Lower leg skin (tissue), 4 donors: ENCODE data around the gene DOCK9. TPM values are rescaled to one million over a fixed set of nuclear protein-coding genes. Genes with fewer than 3 reads are reported as not detected.
A peak's percentile ranks its signal among the peaks of the same experiment; 100 is the strongest.

Source experiments
- DNase-seq, 2 donors: peaks; one replicate each; pipeline ENCODE4 v3.0.0-alpha.2; 2019; ENCODE audit warnings: low spot score in 2 of 2
- H3K4me3 ChIP-seq: fragments of 200-600 bp; sonication (generic); 2 replicates; pipeline ENCODE4 v1.5.1; 2017; ENCODE audit warnings: mild to moderate bottlenecking, low read depth; ENCODE audit not compliant: poor library complexity, severe bottlenecking
- POLR2A ChIP-seq, 2 donors: fragments of 450-650 bp; IDR thresholded peaks; one replicate each; pipeline ENCODE4 v1.6.1; 2016 to 2017; ENCODE audit warnings: antibody characterized with exemption in 2 of 2, mild to moderate bottlenecking in 1 of 2, moderate library complexity in 1 of 2
- WGBS, 2 donors: methylation state at CpG; one replicate each; pipeline ENCODE4 v1.1.5; 2018; 5-methylcytosine and 5-hydroxymethylcytosine counted together
- intact Hi-C: fragments of 100-400 bp; cut with DNase I; formaldehyde crosslinking; loops from one replicate; pipeline ENCODE4 v1.15.0; 2023; ENCODE audit warnings: low total_unique reads
- total RNA-seq, 4 donors: library from RNA; depleted of rRNA; stranded (reverse); fragments of >200 nt; gene quantifications; one replicate each; pipeline ENCODE4 v1.1.0, GENCODE V29; 2016
- TF ChIP-seq, protein P1 (sequence below), 3 donors: fragments of 450-650 bp; IDR thresholded peaks; one replicate each; pipeline ENCODE4 v1.5.1; 2016; ENCODE audit warnings: antibody characterized with exemption in 3 of 3, mild to moderate bottlenecking in 3 of 3, moderate library complexity in 2 of 3

DOCK9 gene
- total RNA-seq, 4 donors from 2014 or later = 189 to 292 (median 271) TPM

DNA sequence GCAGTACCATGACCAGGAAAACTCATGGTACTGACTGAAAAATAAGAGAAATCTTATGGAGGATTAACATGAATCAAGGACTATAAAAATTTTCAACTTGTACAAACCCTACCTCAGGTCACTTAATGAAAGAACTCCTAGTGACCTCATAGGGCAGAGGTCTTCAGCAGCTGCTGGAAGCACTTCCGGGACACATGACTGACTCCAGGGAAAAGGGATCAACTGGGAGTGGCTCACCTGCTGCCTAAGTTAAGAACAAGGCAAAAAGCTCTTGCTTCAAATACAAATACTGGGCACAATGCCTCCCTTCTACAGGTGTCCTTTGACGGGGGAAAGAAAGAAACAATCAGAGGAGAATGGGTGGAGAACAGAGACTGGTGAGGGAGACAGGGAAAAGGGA is 18.6 kb downstream of the DOCK9 start:
- intact Hi-C loops = no loop called here
- DNase-seq = peak in 1 of 2 donors; percentile 58
- no peak overlapping the region for H3K4me3 ChIP-seq
- 57 to 75% methylated on average over 2 of the region's 2 CpGs for WGBS, 2 donors
- TF ChIP-seq, protein P1, sequence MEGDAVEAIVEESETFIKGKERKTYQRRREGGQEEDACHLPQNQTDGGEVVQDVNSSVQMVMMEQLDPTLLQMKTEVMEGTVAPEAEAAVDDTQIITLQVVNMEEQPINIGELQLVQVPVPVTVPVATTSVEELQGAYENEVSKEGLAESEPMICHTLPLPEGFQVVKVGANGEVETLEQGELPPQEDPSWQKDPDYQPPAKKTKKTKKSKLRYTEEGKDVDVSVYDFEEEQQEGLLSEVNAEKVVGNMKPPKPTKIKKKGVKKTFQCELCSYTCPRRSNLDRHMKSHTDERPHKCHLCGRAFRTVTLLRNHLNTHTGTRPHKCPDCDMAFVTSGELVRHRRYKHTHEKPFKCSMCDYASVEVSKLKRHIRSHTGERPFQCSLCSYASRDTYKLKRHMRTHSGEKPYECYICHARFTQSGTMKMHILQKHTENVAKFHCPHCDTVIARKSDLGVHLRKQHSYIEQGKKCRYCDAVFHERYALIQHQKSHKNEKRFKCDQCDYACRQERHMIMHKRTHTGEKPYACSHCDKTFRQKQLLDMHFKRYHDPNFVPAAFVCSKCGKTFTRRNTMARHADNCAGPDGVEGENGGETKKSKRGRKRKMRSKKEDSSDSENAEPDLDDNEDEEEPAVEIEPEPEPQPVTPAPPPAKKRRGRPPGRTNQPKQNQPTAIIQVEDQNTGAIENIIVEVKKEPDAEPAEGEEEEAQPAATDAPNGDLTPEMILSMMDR (IDR thresholded peaks at IDR 0.05) = no peak
- TF ChIP-seq POLR2A (IDR thresholded peaks at IDR 0.05) = no peak

DNA sequence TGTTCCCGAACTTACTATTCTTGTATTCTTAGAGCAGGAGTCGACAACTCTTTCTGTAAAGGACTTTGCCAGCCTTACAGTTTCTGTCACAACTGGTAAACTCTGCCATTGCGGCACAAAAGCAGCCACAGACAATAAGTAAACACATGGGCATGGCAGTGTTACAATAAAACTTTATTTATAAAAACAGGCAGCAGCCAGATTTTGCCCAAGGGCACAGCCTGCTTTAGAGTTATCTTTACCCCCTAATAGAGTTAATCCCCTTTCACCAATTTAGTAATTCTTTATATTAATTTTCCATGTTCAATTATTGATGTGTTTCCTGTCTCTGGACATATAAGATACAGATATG is 19.4 kb downstream of the DOCK9 start:
- TF ChIP-seq, protein P1 (IDR thresholded peaks at IDR 0.05) = no peak
- TF ChIP-seq POLR2A (IDR thresholded peaks at IDR 0.05) = no peak
- WGBS, 2 donors = 81 to 82% methylated on average over 3 of the region's 3 CpGs
- no peak overlapping the region for H3K4me3 ChIP-seq
- intact Hi-C loops = no loop called here
- no peak for DNase-seq

DNA sequence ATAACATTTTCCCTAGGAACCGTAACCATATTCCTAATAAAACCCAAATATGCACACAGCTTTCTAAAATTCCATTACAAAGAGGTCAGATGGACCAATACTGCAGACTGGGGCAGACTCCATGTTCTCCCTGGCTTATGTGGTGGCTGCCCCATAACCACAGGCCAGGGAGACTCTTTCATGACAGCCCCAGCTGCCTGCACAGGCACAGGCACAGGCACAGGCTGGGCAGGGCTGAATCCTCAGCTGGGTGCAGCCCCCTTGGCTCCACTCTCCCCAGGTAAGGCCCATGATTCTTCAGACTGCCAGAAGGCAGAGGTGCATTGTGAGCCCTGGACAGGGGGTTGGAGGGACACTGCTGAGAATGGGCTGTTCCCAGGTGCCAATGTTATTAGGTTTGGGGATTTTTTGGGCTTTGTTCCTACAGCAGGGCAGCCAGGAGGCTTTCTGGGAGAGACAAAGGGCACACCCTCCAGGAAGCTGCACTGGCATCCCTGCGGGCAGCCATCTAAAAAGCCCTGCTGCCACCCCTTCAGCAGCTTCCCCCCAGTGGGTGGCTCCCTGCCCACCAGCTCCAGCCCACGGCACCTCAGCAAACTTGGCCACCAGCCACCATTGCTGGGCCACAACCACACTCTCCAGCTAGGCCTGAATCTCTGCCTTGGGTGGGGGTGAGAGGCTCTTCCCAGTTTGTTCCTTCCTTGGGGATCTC is 20.0 kb downstream of the DOCK9 start:
- H3K4me3 ChIP-seq = no peak overlapping the region
- TF ChIP-seq, protein P1 (IDR thresholded peaks at IDR 0.05) = no peak
- no peak for TF ChIP-seq POLR2A (IDR thresholded peaks at IDR 0.05)
- intact Hi-C loops = no loop called here
- DNase-seq = peak in 1 of 2 donors; percentile 66
- WGBS, 2 donors = 36 to 40% methylated on average over 3 of the region's 3 CpGs

DNA sequence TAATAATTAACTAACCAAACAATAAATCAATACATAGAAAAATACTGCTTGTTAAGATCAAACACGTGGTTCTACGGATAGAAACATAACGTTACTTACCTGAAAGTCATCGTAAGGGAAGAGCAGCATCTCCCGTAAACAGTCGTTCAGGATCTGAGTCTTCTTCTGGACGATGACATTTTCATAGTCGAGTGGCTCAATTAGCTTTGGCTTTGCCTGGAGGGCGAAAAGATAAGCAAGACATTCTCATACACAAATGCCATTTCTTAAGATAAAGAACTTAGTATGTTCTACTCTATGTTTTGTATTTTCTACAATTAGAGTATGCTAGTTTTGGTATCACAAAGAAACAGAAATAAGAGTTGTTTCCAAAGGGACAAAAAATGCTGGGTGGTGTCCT is 22.5 kb downstream of the DOCK9 start:
- TF ChIP-seq, protein P1 (IDR thresholded peaks at IDR 0.05) = no peak
- no peak for TF ChIP-seq POLR2A (IDR thresholded peaks at IDR 0.05)
- intact Hi-C loops = no loop called here
- 93 to 94% methylated on average over 9 of the region's 9 CpGs for WGBS, 2 donors
- no peak overlapping the region for H3K4me3 ChIP-seq
- no peak for DNase-seq

DNA sequence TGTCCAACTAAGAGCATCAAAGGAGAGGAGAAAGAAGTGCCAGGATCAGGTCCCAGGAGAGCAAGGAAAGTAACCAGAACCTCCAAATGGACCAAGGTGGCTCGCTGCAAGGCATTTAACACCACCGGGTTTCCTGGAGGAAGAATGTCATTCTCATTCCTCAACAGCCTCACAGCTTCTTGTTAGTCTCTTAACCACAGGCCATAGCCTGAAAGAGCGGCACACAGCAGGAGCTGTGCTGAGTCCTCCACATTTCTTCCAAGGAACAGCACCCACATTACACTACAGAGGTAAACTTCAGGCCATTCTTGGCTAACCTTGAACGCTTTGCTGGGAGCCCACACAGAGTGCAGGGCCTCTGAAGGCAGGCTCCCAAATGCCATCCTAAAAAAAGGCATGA is 23.6 kb downstream of the DOCK9 start:
- H3K4me3 ChIP-seq = no peak overlapping the region
- DNase-seq = peak in 1 of 2 donors; percentile 29
- intact Hi-C loops = no loop called here
- TF ChIP-seq POLR2A (IDR thresholded peaks at IDR 0.05) = no peak
- TF ChIP-seq, protein P1 (IDR thresholded peaks at IDR 0.05) = no peak
- WGBS, 2 donors = 83 to 88% methylated on average over 4 of the region's 4 CpGs

DNA sequence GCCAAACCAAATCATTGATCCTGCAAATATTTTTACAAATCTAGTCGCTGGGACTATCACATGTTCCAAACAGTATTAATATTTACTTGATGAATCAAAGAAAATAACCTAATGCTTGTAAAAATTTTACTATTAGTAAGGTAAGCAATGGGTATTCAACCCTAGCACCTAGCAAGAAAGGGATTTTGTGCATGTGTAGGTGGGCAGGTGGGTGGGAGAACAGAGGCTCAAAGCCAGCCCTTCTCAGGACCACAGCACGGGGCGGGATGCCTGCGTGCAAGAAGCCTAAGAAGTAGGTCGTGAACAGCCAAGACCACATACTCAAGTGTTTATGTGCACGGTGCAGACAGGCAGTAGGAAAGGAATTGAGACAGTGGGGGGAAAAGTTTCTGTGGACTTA is 26.6 kb downstream of the DOCK9 start:
- intact Hi-C loops = no loop called here
- no peak for TF ChIP-seq POLR2A (IDR thresholded peaks at IDR 0.05)
- TF ChIP-seq, protein P1 (IDR thresholded peaks at IDR 0.05) = no peak
- WGBS, 2 donors = 87 to 91% methylated on average over 6 of the region's 6 CpGs
- DNase-seq = peak in 1 of 2 donors; percentile 52
- no peak overlapping the region for H3K4me3 ChIP-seq
